Ishikawa (cell line): Measurements from ENCODE around the gene SCYL1.

ENCODE experiments used
- CEBPB ChIP-seq: IDR thresholded peaks from 2 replicates; pipeline ENCODE4 v1.6.1; 2012
- CREB1 ChIP-seq: IDR thresholded peaks from 2 replicates; pipeline ENCODE4 v1.6.1; 2012; ENCODE audit warnings: low read depth
- EGR1 ChIP-seq: IDR thresholded peaks from 2 replicates; pipeline ENCODE4 v1.6.1; 2012
- EP300 ChIP-seq: IDR thresholded peaks from 2 replicates; pipeline ENCODE4 v1.6.1; 2012; ENCODE audit warnings: borderline replicate concordance
- FOXM1 ChIP-seq: IDR thresholded peaks from 2 replicates; pipeline ENCODE4 v1.6.1; 2012; ENCODE audit warnings: low read depth, borderline replicate concordance
- MAX ChIP-seq: IDR thresholded peaks from 2 replicates; pipeline ENCODE4 v1.6.1; 2012
- NFIC ChIP-seq: IDR thresholded peaks from 2 replicates; pipeline ENCODE4 v1.6.1; 2012
- RAD21 ChIP-seq: IDR thresholded peaks from 2 replicates; pipeline ENCODE4 v1.6.1; 2012; ENCODE audit warnings: low read depth
- REST ChIP-seq: IDR thresholded peaks from 2 replicates; pipeline ENCODE4 v1.6.1; 2012; ENCODE audit warnings: low read depth, mild to moderate bottlenecking
- TAF1 ChIP-seq: IDR thresholded peaks from 2 replicates; pipeline ENCODE4 v1.6.1; 2012; ENCODE audit warnings: low read depth, mild to moderate bottlenecking
- TCF12 ChIP-seq: IDR thresholded peaks from 2 replicates; pipeline ENCODE4 v1.6.1; 2012; ENCODE audit warnings: low read depth
- TEAD4 ChIP-seq: IDR thresholded peaks from 2 replicates; pipeline ENCODE4 v1.6.1; 2012
- USF1 ChIP-seq: IDR thresholded peaks from 2 replicates; pipeline ENCODE4 v1.6.1; 2012
- YY1 ChIP-seq: IDR thresholded peaks from 2 replicates; pipeline ENCODE4 v1.6.1; 2012; ENCODE audit warnings: low read depth
- ZBTB7A ChIP-seq: IDR thresholded peaks from 2 replicates; pipeline ENCODE4 v1.6.1; 2012; ENCODE audit warnings: low read depth

The SCYL1 gene

GRCh38 chr11:65524741-65525545 lies at the start of gene SCYL1:
Gene SCYL1, plus strand, starts transcription at chr11:65525083. Its CDS starts 71 bp downstream, at chr11:65525154.
- TF ChIP-seq YY1 (peak; percentile 46; the same call in 1 of the 2 replicates), NFIC (no peak), EGR1 (no peak), FOXM1 (no peak), CREB1 (no peak), CEBPB (no peak), EP300 (no peak), TEAD4 (no peak), USF1 (peak; percentile 93), ZBTB7A (0 out of 2 replicates have a peak, but pooled peaks have one; percentile 44), MAX (peak; percentile 35; the same call in 1 of the 2 replicates), TAF1 (peak; percentile 68), TCF12 (no peak), RAD21 (no peak), REST (no peak)

GRCh38 chr11:65476632-65477148 lies 48.2 kb upstream of the SCYL1 start:
- TF ChIP-seq EGR1 (no peak), NFIC (no peak), TAF1 (no peak)

GRCh38 chr11:65477149-65477965 lies 47.5 kb upstream of the SCYL1 start:
- TF ChIP-seq NFIC, result peak; percentile 20; the same call in 1 of the 2 replicates
- TF ChIP-seq CEBPB, result peak; percentile 58; the same call in 1 of the 2 replicates
- TF ChIP-seq ZBTB7A, result peak; percentile 73; the same call in 1 of the 2 replicates
- TF ChIP-seq MAX, result peak; percentile 69
- TF ChIP-seq REST, result no peak
- TF ChIP-seq EGR1, result peak; percentile 33; the same call in 1 of the 2 replicates
- no peak for TF ChIP-seq CREB1
- TF ChIP-seq TAF1, result peak; percentile 89
- TF ChIP-seq USF1, result peak; percentile 99
- TF ChIP-seq YY1, result 0 out of 2 replicates have a peak, but pooled peaks have one; percentile 3

- TF ChIP-seq MAX (no peak), TAF1 (no peak)
These were observed 46.3 kb upstream of the SCYL1 start for GRCh38 chr11:65478388-65479183.
